IMR-90 (cell line): ENCODE measurements around the gene LARP7. TPM values are rescaled to one million over a fixed set of nuclear protein-coding genes. Genes with fewer than 3 reads are reported as not detected.

Experiments
- ATAC-seq: fragments of 200-7000 bp; cut with Tn5 transposase; 2 replicates; pipeline ENCODE4 v1.9.1; 2020; ENCODE audit warnings: low read depth, mild to moderate bottlenecking, moderate library complexity
- BruUV-seq: library from RNA; stranded (reverse); fragments of 400-500 nt; replicated peaks from 2 replicates; lab custom pipeline; 2021; lab: Mats Ljungman, UMichigan
- CTCF ChIA-PET: fragments of 300-600 bp; formaldehyde crosslinking; extraction: SDS; loops from one replicate; lab custom pipeline; 2021; ENCODE audit warnings: antibody characterized with exemption; lab: Yijun Ruan, JAX
- POLR2A ChIA-PET: fragments of 300-600 bp; sonication (Branson Sonifier 250); formaldehyde crosslinking; loops from one replicate; lab custom pipeline; 2022; ENCODE audit warnings: antibody characterized with exemption; ENCODE audit not compliant: unreplicated experiment; lab: Charles Lee
- DNase-seq: peaks from one replicate; pipeline ENCODE4 v3.0.0; 2013
- H2AFZ ChIP-seq: replicated peaks from 2 replicates; pipeline ENCODE3; 2013; ENCODE audit warnings: low read length, mild to moderate bottlenecking; ENCODE audit not compliant: poor library complexity
- H2AK5ac ChIP-seq: 2 replicates; pipeline ENCODE4 v1.6.1; 2013; ENCODE audit warnings: low read depth, low read length, inconsistent platforms
- H2AK9ac ChIP-seq: replicated peaks from 2 replicates; pipeline ENCODE3; 2013; ENCODE audit warnings: mild to moderate bottlenecking, low read depth, low read length, moderate library complexity; ENCODE audit not compliant: poor library complexity
- H2BK120ac ChIP-seq: 2 replicates; pipeline ENCODE4 v1.6.1; 2013; ENCODE audit warnings: low read depth, low read length, inconsistent platforms
- H2BK15ac ChIP-seq: 3 replicates; pipeline ENCODE4 v1.6.1; 2013; ENCODE audit warnings: low read depth, low read length, inconsistent platforms
- H2BK20ac ChIP-seq: 2 replicates; pipeline ENCODE4 v1.6.1; 2013; ENCODE audit warnings: low read depth, mild to moderate bottlenecking, inconsistent platforms, low read length, moderate library complexity
- H2BK5ac ChIP-seq: 2 replicates; pipeline ENCODE4 v1.6.1; 2013; ENCODE audit warnings: mild to moderate bottlenecking, low read depth, low read length, inconsistent platforms; ENCODE audit not compliant: poor library complexity, severe bottlenecking
- H3K14ac ChIP-seq: replicated peaks from 2 replicates; pipeline ENCODE4 v1.6.1; 2013; ENCODE audit warnings: low read depth, low read length, inconsistent platforms
- H3K18ac ChIP-seq: 2 replicates; pipeline ENCODE4 v1.6.1; 2013; ENCODE audit warnings: low read depth, low read length, control low read depth
- H3K23ac ChIP-seq: 2 replicates; pipeline ENCODE4 v1.6.1; 2013; ENCODE audit warnings: low read depth, low read length, inconsistent platforms
- H3K27ac ChIP-seq: 2 replicates; pipeline ENCODE4 v1.5.1; 2013; ENCODE audit warnings: mild to moderate bottlenecking, control low read depth, low read length; ENCODE audit not compliant: insufficient read depth
- H3K27me3 ChIP-seq: 2 replicates; pipeline ENCODE4 v1.6.1; 2013; ENCODE audit warnings: low read length; ENCODE audit not compliant: control insufficient read depth, insufficient read depth
- H3K36me3 ChIP-seq: 2 replicates; pipeline ENCODE4 v1.6.1; 2013; ENCODE audit warnings: low read length, mixed read lengths; ENCODE audit not compliant: control insufficient read depth, insufficient read depth
- H3K4ac ChIP-seq: 2 replicates; pipeline ENCODE4 v1.6.1; 2013; ENCODE audit warnings: low read depth, low read length, inconsistent platforms
- H3K4me1 ChIP-seq: 2 replicates; pipeline ENCODE4 v1.6.1; 2013; ENCODE audit warnings: low read length, mixed read lengths; ENCODE audit not compliant: control insufficient read depth, insufficient read depth
- H3K4me2 ChIP-seq: 2 replicates; pipeline ENCODE4 v1.6.1; 2013; ENCODE audit warnings: low read depth, mild to moderate bottlenecking, control low read depth, low read length, moderate library complexity
- H3K4me3 ChIP-seq: 2 replicates; pipeline ENCODE4 v1.5.1; 2013; ENCODE audit warnings: low read depth, mild to moderate bottlenecking, control low read depth, low read length, moderate library complexity; ENCODE audit not compliant: insufficient read depth
- H3K56ac ChIP-seq: 2 replicates; pipeline ENCODE4 v1.6.1; 2013; ENCODE audit warnings: low read length, inconsistent platforms; ENCODE audit not compliant: insufficient read depth; ENCODE audit errors: extremely low read depth
- H3K79me1 ChIP-seq, 2 experiments: 2 replicates each; pipeline ENCODE4 v1.6.1; 2013; ENCODE audit warnings: low read length in 2 of 2, inconsistent platforms in 1 of 2, low read depth in 1 of 2
- H3K9ac ChIP-seq: 2 replicates; pipeline ENCODE4 v1.6.1; 2013; ENCODE audit warnings: low read depth, low read length, control low read depth
- H3K9me1 ChIP-seq: 2 replicates; pipeline ENCODE4 v1.6.1; 2013; ENCODE audit warnings: low read length, inconsistent platforms; ENCODE audit not compliant: insufficient read depth
- H3K9me3 ChIP-seq: 2 replicates; pipeline ENCODE4 v1.6.1; 2013; ENCODE audit warnings: low read length; ENCODE audit not compliant: control insufficient read depth, insufficient read depth
- H4K20me1 ChIP-seq: 2 replicates; pipeline ENCODE4 v1.6.1; 2013; ENCODE audit warnings: low read length, inconsistent platforms; ENCODE audit not compliant: insufficient read depth
- H4K5ac ChIP-seq: 2 replicates; pipeline ENCODE4 v1.6.1; 2013; ENCODE audit warnings: mild to moderate bottlenecking, low read depth, low read length, control low read depth
- H4K8ac ChIP-seq, 2 experiments: 2 replicates each; pipeline ENCODE4 v1.6.1; 2013; ENCODE audit warnings: low read depth in 2 of 2, low read length in 2 of 2, control low read depth in 1 of 2, inconsistent platforms in 1 of 2
- H4K91ac ChIP-seq: 2 replicates; pipeline ENCODE4 v1.6.1; 2013; ENCODE audit warnings: low read depth, low read length, inconsistent platforms; ENCODE audit not compliant: insufficient read depth
- BHLHE40 ChIP-seq: fragments of 150-350 bp; IDR thresholded peaks from 2 replicates; pipeline ENCODE4 v1.6.1; 2016; ENCODE audit warnings: mild to moderate bottlenecking, low read depth, low read length
- CEBPB ChIP-seq: IDR thresholded peaks from 2 replicates; pipeline ENCODE4 v1.6.1; 2012; ENCODE audit warnings: low read depth, low read length, improper control_type of control experiment
- CHD1 ChIP-seq: IDR thresholded peaks from 2 replicates; pipeline ENCODE4 v1.6.1; 2012; ENCODE audit warnings: low read depth, low read length, improper control_type of control experiment
- CTCF ChIP-seq: conservative IDR thresholded peaks from 2 replicates; pipeline ENCODE4 v1.5.1; 2012; ENCODE audit warnings: mild to moderate bottlenecking, low read depth, low read length, improper control_type of control experiment
- ELK1 ChIP-seq: fragments of 150-350 bp; IDR thresholded peaks from 2 replicates; pipeline ENCODE4 v1.6.1; 2016; ENCODE audit warnings: low read depth, mild to moderate bottlenecking, low read length, moderate library complexity, borderline replicate concordance
- FOS ChIP-seq: fragments of 150-350 bp; IDR thresholded peaks from 2 replicates; pipeline ENCODE4 v1.6.1; 2016; ENCODE audit warnings: low read depth, low read length
- MAFK ChIP-seq: IDR thresholded peaks from 2 replicates; pipeline ENCODE4 v1.6.1; 2012; ENCODE audit warnings: low read depth, low read length, improper control_type of control experiment
- MAZ ChIP-seq: IDR thresholded peaks from 2 replicates; pipeline ENCODE4 v1.6.1; 2012; ENCODE audit warnings: low read depth, mild to moderate bottlenecking, low read length, improper control_type of control experiment, moderate library complexity, borderline replicate concordance
- MXI1 ChIP-seq: IDR thresholded peaks from 2 replicates; pipeline ENCODE4 v1.6.1; 2012; ENCODE audit warnings: low read depth, mild to moderate bottlenecking, low read length, moderate library complexity, borderline replicate concordance
- NFE2L2 ChIP-seq: fragments of 150-350 bp; IDR thresholded peaks from 2 replicates; pipeline ENCODE4 v1.6.1; 2016; ENCODE audit warnings: low read depth, mild to moderate bottlenecking, low read length
- POLR2A ChIP-seq: IDR thresholded peaks from 2 replicates; pipeline ENCODE4 v1.6.1; 2012; ENCODE audit warnings: mild to moderate bottlenecking, low read depth, low read length
- RAD21 ChIP-seq: IDR thresholded peaks from 2 replicates; pipeline ENCODE4 v1.6.1; 2012; ENCODE audit warnings: low read length, improper control_type of control experiment
- RCOR1 ChIP-seq: IDR thresholded peaks from 2 replicates; pipeline ENCODE4 v1.6.1; 2012; ENCODE audit warnings: mild to moderate bottlenecking, low read length, improper control_type of control experiment; ENCODE audit not compliant: insufficient replicate concordance
- RFX5 ChIP-seq: IDR thresholded peaks from 2 replicates; pipeline ENCODE4 v1.8.0; 2012; ENCODE audit warnings: low read depth, mild to moderate bottlenecking, low read length, moderate library complexity
- SMC3 ChIP-seq: fragments of 150-350 bp; IDR thresholded peaks from 2 replicates; pipeline ENCODE4 v1.6.1; 2016; ENCODE audit warnings: low read depth, mild to moderate bottlenecking, antibody characterized with exemption, low read length, moderate library complexity
- WGBS, 2 experiments: methylation state at CpG; one replicate each; pipeline versions ENCODE4 v1.1.5 to v1.1.7; 2013; ENCODE audit warnings: missing lambda C conversion rate in 2 of 2; ENCODE audit not compliant: insufficient read length in 1 of 2; ENCODE audit errors: extremely low coverage in 2 of 2; 5-methylcytosine and 5-hydroxymethylcytosine counted together
- dilution Hi-C: fragments of 300-500 bp; cut with HindIII; formaldehyde crosslinking; loops from one replicate; pipeline ENCODE4 v1.14.3; 2018; ENCODE audit warnings: low sequenced_read_pairs; ENCODE audit not compliant: unreplicated experiment
- in situ Hi-C: fragments of 300-500 bp; cut with MboI; formaldehyde crosslinking; loops from 3 replicates; pipeline ENCODE4 v1.14.3; 2019; ENCODE audit warnings: low sequenced_read_pairs, inconsistent platforms, mixed read lengths
- intact Hi-C: fragments of 100-400 bp; cut with micrococcal nuclease; formaldehyde crosslinking; loops from 2 replicates; pipeline ENCODE4 v1.10.0; 2022
- polyA plus RNA-seq, 3 experiments: library from polyadenylated mRNA; depleted of rRNA; stranded (reverse); fragments of >200 nt; gene quantifications; 2 replicates each; pipeline ENCODE4 v1.2.3, GENCODE V29; 2012; ENCODE audit warnings: low replicate concordance in 1 of 3
- total RNA-seq: library from RNA; depleted of rRNA; stranded (reverse); fragments of >200 nt; gene quantifications from 2 replicates; pipeline ENCODE4 v1.2.3, GENCODE V29; 2012

The LARP7 gene
- total and polyA plus RNA-seq, 2 of the 4 experiments (the other 2 are of a cell fraction): 5.9 to 15.3 TPM

- no peak overlapping the region for H3K56ac ChIP-seq
- CTCF ChIA-PET: no interaction called here
- no peak overlapping the region for H2AK5ac ChIP-seq
- H4K5ac ChIP-seq: no peak overlapping the region
- no peak overlapping the region for H3K9ac ChIP-seq
- POLR2A ChIA-PET: no interaction called here
- no peaks in the 10 kb centered on the region for H3K9me3 ChIP-seq
- BruUV-seq: no TSS peak
- H3K27ac ChIP-seq: no peak overlapping the region
- H4K8ac ChIP-seq: no peak overlapping the region
- no peak overlapping the region for H2AFZ ChIP-seq
- WGBS, 2 experiments: no CpG with 5 or more reads among the region's 3 CpGs
- H3K36me3 ChIP-seq: no peaks in the 10 kb centered on the region
- no peak overlapping the region for H3K4me2 ChIP-seq
- H3K18ac ChIP-seq: no peak overlapping the region
- H4K20me1 ChIP-seq: no peaks in the 10 kb centered on the region
- H3K14ac ChIP-seq: no peak overlapping the region
- H3K23ac ChIP-seq: no peak overlapping the region
- intact Hi-C loops: no loop called here
- H2BK15ac ChIP-seq: no peak overlapping the region
- dilution Hi-C loops: no loop called here
- H3K4me3 ChIP-seq: no peak overlapping the region
- no peak for TF ChIP-seq SMC3
- TF ChIP-seq CHD1: no peak
- TF ChIP-seq CEBPB: no peak
- no peak for TF ChIP-seq RAD21
- TF ChIP-seq NFE2L2: no peak
- TF ChIP-seq BHLHE40: no peak
- no peak for TF ChIP-seq RFX5
- TF ChIP-seq POLR2A: no peak
- TF ChIP-seq ELK1: no peak
- TF ChIP-seq MAFK: no peak
- TF ChIP-seq RCOR1: no peak
- no peak for TF ChIP-seq MAZ
- TF ChIP-seq CTCF: no peak
- no peak for TF ChIP-seq FOS
- TF ChIP-seq MXI1: no peak
- H3K27me3 ChIP-seq: no peaks in the 10 kb centered on the region
- H3K4ac ChIP-seq: no peak overlapping the region
- H2BK120ac ChIP-seq: no peak overlapping the region
- no peak for DNase-seq
- in situ Hi-C loops: no loop called here
- H2BK20ac ChIP-seq: no peak overlapping the region
- no peaks in the 10 kb centered on the region for H3K9me1 ChIP-seq
- no peaks in the 10 kb centered on the region for H3K79me1 ChIP-seq
- no peak overlapping the region for H4K91ac ChIP-seq
- no peak for ATAC-seq
- H2AK9ac ChIP-seq: no peak overlapping the region
- H2BK5ac ChIP-seq: no peak overlapping the region
- H3K4me1 ChIP-seq: no peaks in the 10 kb centered on the region
Observed at GRCh38 chr4:112668131-112668530, 31.2 kb downstream of the LARP7 start.
